ENCODE data around the gene NEUROD2.

Gene NEUROD2

GRCh38 chr17:39607851-39608130 lies at the start of gene NEUROD2:
Gene NEUROD2, minus strand, starts transcription at chr17:39607920. Its CDS starts 1,321 bp downstream, at chr17:39606599.
- DNase-seq (ENCODE audit: low read depth, low spot score), result no peak

GRCh38 chr17:39655105-39655504 lies 47.4 kb upstream of the NEUROD2 start:
- DNase-seq (ENCODE audit: low read depth, low spot score), result no peak

GRCh38 chr17:39653662-39654331 lies 46.1 kb upstream of the NEUROD2 start:
- DNase-seq (ENCODE audit: low read depth, low spot score), result no peak

GRCh38 chr17:39653316-39653661 lies 45.6 kb upstream of the NEUROD2 start:
- DNase-seq (ENCODE audit: low read depth, low spot score), result no peak

GRCh38 chr17:39652587-39653315 lies 45.0 kb upstream of the NEUROD2 start:
- DNase-seq (ENCODE audit: low read depth, low spot score), result no peak

GRCh38 chr17:39651923-39652586 lies 44.3 kb upstream of the NEUROD2 start:
- no peak for DNase-seq (ENCODE audit: low read depth, low spot score)

- no peak for DNase-seq (ENCODE audit: low read depth, low spot score)
These were observed 42.4 kb upstream of the NEUROD2 start for GRCh38 chr17:39650121-39650579.

- no peak for DNase-seq (ENCODE audit: low read depth, low spot score)
These were observed 41.1 kb upstream of the NEUROD2 start for GRCh38 chr17:39648616-39649366.

GRCh38 chr17:39647256-39647655 lies 39.5 kb upstream of the NEUROD2 start:
- no peak for DNase-seq (ENCODE audit: low read depth, low spot score)

GRCh38 chr17:39643271-39643670 lies 35.6 kb upstream of the NEUROD2 start:
- no peak for DNase-seq (ENCODE audit: low read depth, low spot score)

- no peak for DNase-seq (ENCODE audit: low read depth, low spot score)
These were observed 34.8 kb upstream of the NEUROD2 start for GRCh38 chr17:39642291-39643074.

- no peak for DNase-seq (ENCODE audit: low read depth, low spot score)
These were observed 34.2 kb upstream of the NEUROD2 start for GRCh38 chr17:39641883-39642282.

GRCh38 chr17:39641097-39641496 lies 33.4 kb upstream of the NEUROD2 start:
- DNase-seq (ENCODE audit: low read depth, low spot score), result no peak

GRCh38 chr17:39640591-39641031 lies 32.9 kb upstream of the NEUROD2 start:
- DNase-seq (ENCODE audit: low read depth, low spot score), result no peak

- no peak for DNase-seq (ENCODE audit: low read depth, low spot score)
These were observed 32.1 kb upstream of the NEUROD2 start for GRCh38 chr17:39639566-39640458.

- no peak for DNase-seq (ENCODE audit: low read depth, low spot score)
These were observed 31.3 kb upstream of the NEUROD2 start for GRCh38 chr17:39639043-39639442.

- DNase-seq (ENCODE audit: low read depth, low spot score), result no peak
These were observed 30.6 kb upstream of the NEUROD2 start for GRCh38 chr17:39638317-39638716.

GRCh38 chr17:39636927-39637736 lies 29.4 kb upstream of the NEUROD2 start, which contains the start of gene STARD3:
Gene STARD3, plus strand, starts transcription at chr17:39637144. Its CDS starts 16,388 bp downstream, at chr17:39653532.
- DNase-seq (ENCODE audit: low read depth, low spot score), result peak; percentile 63

- no peak for DNase-seq (ENCODE audit: low read depth, low spot score)
These were observed 28.8 kb upstream of the NEUROD2 start for GRCh38 chr17:39636587-39636926.

Data from smooth muscle cell of the brain vasculature (primary cell).